Stomach (tissue), 4 donors: ENCODE results near the gene ABCA12.

Source experiments
- EP300 ChIP-seq: sonication (generic); formaldehyde crosslinking; IDR thresholded peaks from one replicate; pipeline ENCODE4 v1.6.1; 2017; ENCODE audit warnings: antibody characterized with exemption
- POLR2A ChIP-seq, 4 donors: fragments of 450-650 bp; IDR thresholded peaks; one replicate each; pipeline ENCODE4 v1.6.1; 2016; ENCODE audit warnings: antibody characterized with exemption in 4 of 4, control low read depth in 2 of 4, mild to moderate bottlenecking in 1 of 4, moderate library complexity in 1 of 4
- TF ChIP-seq, protein P1 (sequence below), 7 experiments: fragments of 450-650 bp in 4 of 7; fragments of 200-600 bp in 3 of 7; sonication (generic) in 3 of 7; IDR thresholded peaks; one replicate each; pipeline ENCODE4 v1.5.1; 2016 to 2019; ENCODE audit warnings: antibody characterized with exemption in 7 of 7, control low read depth in 2 of 7, mild to moderate bottlenecking in 1 of 7

DNA sequence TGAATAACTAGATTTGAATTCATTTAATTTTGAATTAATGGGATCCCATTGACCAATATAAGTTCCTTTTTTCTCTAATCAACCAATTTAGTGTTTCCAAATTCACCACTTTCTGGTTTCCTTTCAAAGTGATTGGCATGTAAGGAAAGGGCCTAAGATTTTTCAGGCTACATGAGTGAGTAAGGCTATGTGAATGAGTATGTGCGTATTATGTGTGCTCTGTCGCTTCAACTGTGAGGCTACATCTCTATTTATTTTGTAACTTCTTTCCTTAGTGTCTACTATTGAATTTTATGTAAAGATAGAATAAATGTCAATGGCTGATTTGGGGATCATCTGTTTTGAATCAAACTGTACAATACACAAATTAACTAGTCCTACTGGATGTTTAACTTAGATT lies 110.6 kb downstream of the ABCA12 start:
- TF ChIP-seq, protein P1, sequence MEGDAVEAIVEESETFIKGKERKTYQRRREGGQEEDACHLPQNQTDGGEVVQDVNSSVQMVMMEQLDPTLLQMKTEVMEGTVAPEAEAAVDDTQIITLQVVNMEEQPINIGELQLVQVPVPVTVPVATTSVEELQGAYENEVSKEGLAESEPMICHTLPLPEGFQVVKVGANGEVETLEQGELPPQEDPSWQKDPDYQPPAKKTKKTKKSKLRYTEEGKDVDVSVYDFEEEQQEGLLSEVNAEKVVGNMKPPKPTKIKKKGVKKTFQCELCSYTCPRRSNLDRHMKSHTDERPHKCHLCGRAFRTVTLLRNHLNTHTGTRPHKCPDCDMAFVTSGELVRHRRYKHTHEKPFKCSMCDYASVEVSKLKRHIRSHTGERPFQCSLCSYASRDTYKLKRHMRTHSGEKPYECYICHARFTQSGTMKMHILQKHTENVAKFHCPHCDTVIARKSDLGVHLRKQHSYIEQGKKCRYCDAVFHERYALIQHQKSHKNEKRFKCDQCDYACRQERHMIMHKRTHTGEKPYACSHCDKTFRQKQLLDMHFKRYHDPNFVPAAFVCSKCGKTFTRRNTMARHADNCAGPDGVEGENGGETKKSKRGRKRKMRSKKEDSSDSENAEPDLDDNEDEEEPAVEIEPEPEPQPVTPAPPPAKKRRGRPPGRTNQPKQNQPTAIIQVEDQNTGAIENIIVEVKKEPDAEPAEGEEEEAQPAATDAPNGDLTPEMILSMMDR (IDR thresholded peaks at IDR 0.05), result no peak
- no peak for TF ChIP-seq POLR2A (IDR thresholded peaks at IDR 0.05)
- no peak for TF ChIP-seq EP300
